GM12892 (cell line): ENCODE data around the gene MRPS12. TPM values are rescaled to one million over a fixed set of nuclear protein-coding genes. Genes with fewer than 3 reads are reported as not detected.
"Not testable (repeated sequence)": the region's sequence is repeated elsewhere in the genome, so short reads cannot be mapped to it uniquely, and the experiment has no call there.

Experiments used
- DNase-seq: peaks from one replicate; pipeline ENCODE4 v3.0.0; 2011; ENCODE audit not compliant: insufficient read length
- FAIRE-seq: peaks from 2 replicates; lab custom pipeline; 2011; peaks lifted over from hg19 to GRCh38; lab: Jason Lieb, UNC
- POLR2A ChIP-seq: IDR thresholded peaks from 2 replicates; pipeline ENCODE4 v1.6.1; 2011; ENCODE audit warnings: low read depth, low read length, control low read depth
- POLR2AphosphoS5 ChIP-seq: IDR thresholded peaks from 2 replicates; pipeline ENCODE4 v1.6.1; 2011; ENCODE audit warnings: low read depth, low read length, control low read depth
- TAF1 ChIP-seq: IDR thresholded peaks from 2 replicates; pipeline ENCODE4 v1.6.1; 2011; ENCODE audit warnings: low read depth, mild to moderate bottlenecking, control low read depth, low read length, borderline replicate concordance
- polyA plus RNA-seq: library from polyadenylated mRNA; unstranded; fragments of >200 nt; gene quantifications from one replicate; pipeline ENCODE4 v1.2.1, GENCODE V29; 2012; ENCODE audit warnings: missing spikeins, inconsistent platforms; ENCODE audit not compliant: missing spikeins

Gene MRPS12
- polyA plus RNA-seq, result 29.3 TPM

DNA sequence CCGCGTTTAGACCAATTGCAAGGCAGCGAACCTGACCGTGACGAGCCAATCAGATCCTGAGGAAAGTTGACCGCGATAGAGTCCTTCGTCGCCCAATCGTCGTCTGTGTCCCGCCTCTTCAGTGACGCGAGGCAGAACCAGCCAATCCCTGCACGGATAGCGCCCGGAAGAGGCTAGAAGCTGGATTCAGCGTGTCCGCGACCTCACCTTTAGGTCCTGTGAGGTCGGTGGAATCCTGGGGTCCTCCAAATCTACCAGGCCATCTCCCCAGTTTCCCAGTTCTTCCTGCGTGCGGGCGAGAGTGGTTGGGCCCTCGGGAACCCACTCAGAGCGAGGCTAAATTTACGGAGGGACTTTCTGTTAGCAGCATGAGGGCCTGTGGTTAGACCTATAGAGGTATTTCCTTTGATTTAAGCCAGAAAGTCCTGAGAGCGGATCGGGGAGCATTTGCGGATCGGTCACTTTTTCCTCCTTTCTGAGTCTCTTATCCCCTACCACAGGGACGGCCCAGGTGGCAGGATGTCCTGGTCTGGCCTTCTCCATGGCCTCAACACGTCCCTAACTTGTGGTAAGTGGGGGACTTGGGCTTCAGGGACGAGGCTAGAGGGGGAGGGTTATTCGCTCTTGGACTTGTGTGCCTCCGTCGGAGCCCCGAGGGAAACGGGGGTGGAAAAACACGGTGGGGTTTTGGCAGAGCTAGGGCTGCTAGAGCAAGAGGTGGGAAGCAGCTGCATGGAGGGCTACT, at the start of gene MRPS12:
TSS of gene MRPS12 (plus strand) at position 169 of the 745 bp plus-strand sequence. CDS start at position 520, 351 bp downstream.
- TF ChIP-seq POLR2AphosphoS5 (peak; percentile 94), TAF1 (peak; percentile 31; the same call in 1 of the 2 replicates), POLR2A (peak; percentile 92)
- peak; percentile 99 for FAIRE-seq
- peak; percentile 98 for DNase-seq

DNA sequence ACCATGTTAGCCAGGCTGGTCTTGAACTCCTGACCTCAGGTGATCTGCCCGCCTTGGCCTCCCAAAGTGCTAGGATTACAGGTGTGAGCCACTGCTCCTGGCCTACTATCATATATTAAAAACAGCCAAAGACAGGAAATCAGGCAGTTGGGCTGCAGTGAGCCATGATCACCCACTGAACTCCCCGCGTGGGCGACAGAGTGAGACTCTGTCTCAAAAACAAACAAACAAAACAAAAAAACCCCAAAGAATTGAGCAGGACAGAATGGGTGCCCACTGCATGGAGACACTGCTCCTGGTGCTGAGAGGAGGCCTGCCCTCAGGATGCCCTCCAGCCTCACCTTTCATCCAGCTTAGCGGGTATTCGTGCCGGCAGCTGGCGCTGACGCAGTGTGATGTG, 47.5 kb upstream of the MRPS12 start:
- FAIRE-seq (no peak), DNase-seq (no peak)
- TF ChIP-seq TAF1 (no peak), POLR2AphosphoS5 (no peak), POLR2A (no peak)

- FAIRE-seq, DNase-seq: not testable (repeated sequence)
These were observed 46.1 kb upstream of the MRPS12 start for GRCh38 chr19:38884691-38885090.

GRCh38 chr19:38888876-38889275, 41.9 kb upstream of the MRPS12 start:
- DNase-seq (no peak), FAIRE-seq (no peak)
- TF ChIP-seq POLR2AphosphoS5, result no peak
- TF ChIP-seq TAF1, result no peak
- no peak for TF ChIP-seq POLR2A

GRCh38 chr19:38889803-38890202, 40.9 kb upstream of the MRPS12 start:
- DNase-seq (no peak), FAIRE-seq (no peak)
- TF ChIP-seq POLR2AphosphoS5, result no peak
- no peak for TF ChIP-seq POLR2A
- no peak for TF ChIP-seq TAF1

DNA sequence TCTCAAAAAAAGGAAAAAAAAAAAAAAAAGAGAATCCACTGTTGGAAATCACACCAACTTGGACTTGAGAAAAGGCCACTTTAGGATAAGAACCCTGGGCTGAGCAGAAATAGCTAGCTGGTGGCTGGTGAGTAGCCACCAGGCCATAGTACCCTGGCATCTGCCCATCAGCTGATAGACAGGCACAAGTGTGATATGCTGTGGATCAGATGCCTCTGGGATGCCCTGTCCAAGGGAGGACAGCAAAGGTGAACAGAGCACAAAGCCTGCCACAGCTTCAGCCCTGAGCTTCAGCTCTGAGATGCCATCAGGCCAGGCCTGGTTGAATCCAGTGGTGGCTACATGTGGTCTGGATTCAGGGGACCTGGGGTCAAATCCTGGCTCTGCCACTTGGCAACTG, 40.1 kb upstream of the MRPS12 start:
- no peak for TF ChIP-seq POLR2AphosphoS5
- no peak for TF ChIP-seq TAF1
- no peak for TF ChIP-seq POLR2A
- DNase-seq, result no peak
- no peak for FAIRE-seq

DNA sequence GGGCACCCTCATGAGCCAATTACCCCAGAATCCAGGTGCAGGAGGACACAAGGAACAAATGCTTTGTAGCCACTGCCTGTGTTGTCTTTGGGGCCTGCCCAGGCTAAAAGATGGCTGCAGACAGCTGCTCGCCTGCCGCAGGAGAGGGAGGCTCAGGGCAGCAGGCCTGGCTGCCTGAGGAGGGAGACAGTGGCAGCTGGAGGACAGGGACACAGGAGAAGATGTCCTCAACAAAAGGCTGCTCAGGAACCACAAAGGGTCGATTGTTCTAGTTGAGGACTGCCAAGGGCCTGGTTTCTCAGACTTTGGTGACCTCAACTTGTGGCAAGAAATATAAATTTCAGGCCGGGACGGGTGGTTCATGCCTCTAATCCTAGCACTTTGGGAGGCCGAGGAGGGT, 39.0 kb upstream of the MRPS12 start:
- FAIRE-seq, result no peak
- no peak for DNase-seq
- TF ChIP-seq POLR2A (no peak), TAF1 (no peak), POLR2AphosphoS5 (no peak)

- TF ChIP-seq TAF1, result no peak
- TF ChIP-seq POLR2AphosphoS5, result no peak
- no peak for TF ChIP-seq POLR2A
- FAIRE-seq, result no peak
- no peak for DNase-seq
These were observed 37.9 kb upstream of the MRPS12 start for GRCh38 chr19:38892841-38893240.

DNA sequence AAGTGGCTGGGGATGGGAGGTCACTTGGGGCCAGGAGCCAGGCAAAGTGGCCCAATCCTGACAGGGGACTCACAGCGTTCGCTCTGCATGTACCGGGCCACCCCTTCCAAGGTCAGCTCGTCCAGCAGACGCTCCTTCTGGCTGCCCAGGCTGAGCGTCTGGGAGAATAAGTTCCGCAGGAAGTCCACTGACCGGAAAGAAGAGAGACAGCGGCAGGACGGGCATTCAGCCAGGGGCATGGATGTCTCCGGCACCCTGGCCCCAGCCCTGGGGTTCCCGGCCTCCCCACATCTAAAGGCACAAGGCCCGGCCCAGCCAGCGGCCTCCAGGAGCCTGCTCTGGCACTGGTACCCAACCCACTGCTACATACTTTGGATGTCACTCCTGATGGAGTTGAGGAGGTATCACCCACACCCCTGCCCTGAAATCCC, 37.4 kb upstream of the MRPS12 start:
- DNase-seq, result no peak
- no peak for TF ChIP-seq TAF1
- no peak for TF ChIP-seq POLR2A
- no peak for TF ChIP-seq POLR2AphosphoS5
- FAIRE-seq, result no peak

DNA sequence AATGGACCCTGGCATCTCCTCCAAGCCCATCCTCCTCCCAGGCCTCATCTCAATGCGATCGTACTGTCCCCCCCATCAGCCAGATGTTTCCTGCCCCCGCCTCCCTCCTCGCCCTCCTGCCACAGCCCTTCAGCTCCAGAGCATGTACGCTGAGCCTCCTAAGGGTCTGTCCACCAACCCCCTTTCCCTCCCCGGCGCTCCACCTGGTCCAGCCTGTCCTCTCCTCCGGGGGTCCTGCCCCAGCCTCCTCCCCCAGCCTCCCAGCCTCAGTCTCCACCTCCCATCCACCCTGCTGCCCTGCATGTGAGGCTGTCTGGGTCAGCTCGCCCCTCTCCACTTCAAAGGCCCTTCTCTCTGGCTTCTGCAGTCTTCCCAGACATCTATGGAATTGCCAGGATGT, 35.8 kb upstream of the MRPS12 start:
- DNase-seq (no peak), FAIRE-seq (no peak)
- TF ChIP-seq TAF1, result no peak
- TF ChIP-seq POLR2A, result no peak
- TF ChIP-seq POLR2AphosphoS5, result no peak

GRCh38 chr19:38898788-38899446, 31.8 kb upstream of the MRPS12 start:
- DNase-seq (no peak), FAIRE-seq (peak; percentile 69)
- TF ChIP-seq TAF1 (no peak), POLR2A (no peak), POLR2AphosphoS5 (no peak)

- DNase-seq (peak; percentile 97), FAIRE-seq (peak; percentile 99)
- peak; percentile 49; the same call in 1 of the 2 replicates for TF ChIP-seq POLR2A
- 0 out of 2 replicates have a peak, but pooled peaks have one; percentile 11 for TF ChIP-seq POLR2AphosphoS5
- TF ChIP-seq TAF1, result no peak
These were observed 31.1 kb upstream of the MRPS12 start, which contains the start of the genes NFKBIB and SIRT2 for GRCh38 chr19:38899447-38900201. TSS of gene NFKBIB (plus strand) at chr19:38899969. CDS start at chr19:38900033, 64 bp downstream. TSS of gene SIRT2 (minus strand) at chr19:38899618. CDS start at chr19:38899521, 97 bp downstream.
